Neural progenitor cell (in vitro differentiated cells): ENCODE data around the gene RCOR1. TPM values are rescaled to one million over a fixed set of nuclear protein-coding genes. Genes with fewer than 3 reads are reported as not detected.
A peak's percentile ranks its signal among the peaks of the same experiment; 100 is the strongest.

Source experiments
- DNase-seq: peaks from one replicate; pipeline ENCODE4 v3.0.0-alpha.2; 2016; ENCODE audit warnings: low spot score
- H2AFZ ChIP-seq: fragments of 200-600 bp; sonication (generic); replicated peaks from 2 replicates; pipeline ENCODE4 v1.6.1; 2016; ENCODE audit warnings: antibody characterized with exemption
- H3F3A ChIP-seq: fragments of 200-600 bp; sonication (generic); 2 replicates; pipeline ENCODE4 v1.6.1; 2016; ENCODE audit warnings: antibody characterized with exemption, low read depth
- H3K27ac ChIP-seq: fragments of 200-600 bp; sonication (generic); 2 replicates; pipeline ENCODE4 v1.5.1; 2016; ENCODE audit warnings: mild to moderate bottlenecking
- H3K27me3 ChIP-seq: fragments of 200-600 bp; sonication (generic); 2 replicates; pipeline ENCODE4 v1.6.1; 2016; ENCODE audit warnings: mild to moderate bottlenecking, moderate library complexity
- H3K36me3 ChIP-seq: fragments of 200-600 bp; sonication (generic); 2 replicates; pipeline ENCODE4 v1.5.1; 2016
- H3K4me1 ChIP-seq: fragments of 200-600 bp; sonication (generic); 2 replicates; pipeline ENCODE4 v1.6.1; 2016; ENCODE audit warnings: mixed run types
- H3K4me2 ChIP-seq: fragments of 200-600 bp; sonication (generic); 2 replicates; pipeline ENCODE4 v1.6.1; 2016
- H3K4me3 ChIP-seq: fragments of 200-600 bp; sonication (generic); 2 replicates; pipeline ENCODE4 v1.5.1; 2016
- H3K79me2 ChIP-seq: fragments of 200-600 bp; sonication (generic); 2 replicates; pipeline ENCODE4 v1.6.1; 2016; ENCODE audit warnings: low read depth
- H3K9ac ChIP-seq: fragments of 200-600 bp; sonication (generic); 2 replicates; pipeline ENCODE4 v1.6.1; 2016
- H3K9me3 ChIP-seq: fragments of 200-600 bp; sonication (generic); 2 replicates; pipeline ENCODE4 v1.5.1; 2016; ENCODE audit warnings: low read depth
- H4K20me1 ChIP-seq: fragments of 200-600 bp; sonication (generic); 2 replicates; pipeline ENCODE4 v1.6.1; 2016; ENCODE audit warnings: low read depth
- H3K27ac Mint-ChIP-seq: 3 replicates; pipeline ENCODE4 v1.8.0; 2021; ENCODE audit warnings: mixed read lengths
- H3K27me3 Mint-ChIP-seq: 2 replicates; pipeline ENCODE4 v1.8.0; 2022; ENCODE audit warnings: low read depth, mild to moderate bottlenecking, inconsistent platforms, moderate library complexity, mixed read lengths; ENCODE audit not compliant: insufficient read depth
- H3K36me3 Mint-ChIP-seq: 3 replicates; pipeline ENCODE4 v1.8.0; 2021; ENCODE audit warnings: mixed read lengths
- H3K4me1 Mint-ChIP-seq: 3 replicates; pipeline ENCODE4 v1.8.0; 2021; ENCODE audit warnings: mixed read lengths
- H3K4me3 Mint-ChIP-seq: 3 replicates; pipeline ENCODE4 v1.8.0; 2021; ENCODE audit warnings: mild to moderate bottlenecking, moderate library complexity, mixed read lengths
- H3K9me3 Mint-ChIP-seq: 3 replicates; pipeline ENCODE4 v1.8.0; 2020; ENCODE audit warnings: mixed read lengths
- CTCF ChIP-seq: fragments of 200-600 bp; sonication (generic); IDR thresholded peaks from 2 replicates; pipeline ENCODE4 v1.5.1; 2017; ENCODE audit warnings: antibody characterized with exemption, mild to moderate bottlenecking
- EZH2 ChIP-seq: fragments of 200-600 bp; sonication (generic); IDR thresholded peaks from 2 replicates; pipeline ENCODE4 v1.6.1; 2017; ENCODE audit warnings: antibody characterized with exemption, mild to moderate bottlenecking, moderate library complexity
- EZH2phosphoT487 ChIP-seq: fragments of 200-600 bp; sonication (generic); IDR thresholded peaks from 2 replicates; pipeline ENCODE4 v1.6.1; 2017; ENCODE audit warnings: antibody characterized with exemption
- total RNA-seq: library from RNA; depleted of rRNA; stranded (reverse); fragments of >200 nt; gene quantifications from 2 replicates; pipeline ENCODE4 v1.2.3, GENCODE V29; 2015; ENCODE audit warnings: low replicate concordance

RCOR1 gene
- total RNA-seq, 1 donor from 2014 or later = 33.7 TPM

DNA sequence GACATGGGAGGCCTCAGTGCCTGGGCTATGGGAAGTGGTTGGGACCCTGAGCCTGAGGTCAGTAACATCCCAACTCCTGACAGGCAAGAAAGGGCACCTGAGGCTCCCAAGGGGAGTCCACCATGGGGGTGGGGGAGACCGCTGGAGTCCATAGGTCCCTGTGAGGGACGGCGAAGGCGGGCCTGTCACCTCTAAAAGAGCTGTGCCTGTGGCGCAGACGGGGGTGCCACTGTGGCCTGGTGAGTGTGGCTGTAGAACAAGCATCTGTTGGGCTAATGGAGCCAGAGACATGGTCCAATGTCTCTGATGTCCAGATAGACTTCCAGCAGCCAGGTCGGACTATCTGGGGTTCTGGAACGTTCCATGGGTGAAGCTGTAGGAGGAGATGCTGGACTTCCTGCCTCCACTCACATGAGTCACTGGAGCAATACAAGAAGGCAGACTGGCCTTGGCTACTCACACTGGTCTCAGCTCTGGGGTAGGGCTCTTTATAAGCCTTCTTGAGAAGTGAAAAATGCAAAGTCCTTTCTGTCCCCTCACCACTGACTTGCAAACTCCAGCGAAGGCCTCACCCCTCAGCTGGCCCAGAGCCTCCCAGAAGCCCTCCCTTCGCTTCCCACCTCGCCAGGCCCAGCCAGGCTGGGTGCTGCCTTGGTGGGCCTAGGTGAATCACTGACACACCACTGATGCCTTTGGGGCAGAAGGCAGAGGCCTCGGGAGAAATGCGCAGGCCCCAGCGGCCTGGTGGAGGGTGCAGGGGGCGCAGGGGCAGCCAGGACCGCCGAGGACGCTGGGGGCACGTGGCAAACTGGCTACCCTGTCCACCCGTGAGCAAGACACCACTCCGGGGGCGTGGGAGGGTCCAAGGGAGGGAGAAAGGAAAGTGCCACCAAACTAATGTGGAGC lies 183.7 kb downstream of the RCOR1 start:
- Mint-ChIP-seq H3K27me3 (peaks cover 2% of the 10 kb centered on the region), H3K9me3 (no peaks in the 10 kb centered on the region), H3K4me1 (peaks cover 34% of the 10 kb centered on the region), H3K27ac (peak overlapping the region; percentile 21), H3K36me3 (no peaks in the 10 kb centered on the region), H3K4me3 (peak overlapping the region; percentile 88)
- no peak overlapping the region for H3K4me3 ChIP-seq
- H3K27me3 ChIP-seq = peaks cover 25% of the 10 kb centered on the region
- H3K79me2 ChIP-seq = peaks cover 29% of the 10 kb centered on the region
- peaks cover 16% of the 10 kb centered on the region for H4K20me1 ChIP-seq
- peaks cover 10% of the 10 kb centered on the region for H3K4me1 ChIP-seq
- DNase-seq = no peak
- H3K9me3 ChIP-seq = no peaks in the 10 kb centered on the region
- peak overlapping the region; percentile 74 for H2AFZ ChIP-seq
- H3K36me3 ChIP-seq = no peaks in the 10 kb centered on the region
- H3K27ac ChIP-seq = no peak overlapping the region
- TF ChIP-seq EZH2 = no peak
- no peak for TF ChIP-seq CTCF
- TF ChIP-seq EZH2phosphoT487 = no peak
- peaks cover 19% of the 10 kb centered on the region for H3F3A ChIP-seq
- H3K9ac ChIP-seq = no peak overlapping the region
- peak overlapping the region; percentile 32 for H3K4me2 ChIP-seq

DNA sequence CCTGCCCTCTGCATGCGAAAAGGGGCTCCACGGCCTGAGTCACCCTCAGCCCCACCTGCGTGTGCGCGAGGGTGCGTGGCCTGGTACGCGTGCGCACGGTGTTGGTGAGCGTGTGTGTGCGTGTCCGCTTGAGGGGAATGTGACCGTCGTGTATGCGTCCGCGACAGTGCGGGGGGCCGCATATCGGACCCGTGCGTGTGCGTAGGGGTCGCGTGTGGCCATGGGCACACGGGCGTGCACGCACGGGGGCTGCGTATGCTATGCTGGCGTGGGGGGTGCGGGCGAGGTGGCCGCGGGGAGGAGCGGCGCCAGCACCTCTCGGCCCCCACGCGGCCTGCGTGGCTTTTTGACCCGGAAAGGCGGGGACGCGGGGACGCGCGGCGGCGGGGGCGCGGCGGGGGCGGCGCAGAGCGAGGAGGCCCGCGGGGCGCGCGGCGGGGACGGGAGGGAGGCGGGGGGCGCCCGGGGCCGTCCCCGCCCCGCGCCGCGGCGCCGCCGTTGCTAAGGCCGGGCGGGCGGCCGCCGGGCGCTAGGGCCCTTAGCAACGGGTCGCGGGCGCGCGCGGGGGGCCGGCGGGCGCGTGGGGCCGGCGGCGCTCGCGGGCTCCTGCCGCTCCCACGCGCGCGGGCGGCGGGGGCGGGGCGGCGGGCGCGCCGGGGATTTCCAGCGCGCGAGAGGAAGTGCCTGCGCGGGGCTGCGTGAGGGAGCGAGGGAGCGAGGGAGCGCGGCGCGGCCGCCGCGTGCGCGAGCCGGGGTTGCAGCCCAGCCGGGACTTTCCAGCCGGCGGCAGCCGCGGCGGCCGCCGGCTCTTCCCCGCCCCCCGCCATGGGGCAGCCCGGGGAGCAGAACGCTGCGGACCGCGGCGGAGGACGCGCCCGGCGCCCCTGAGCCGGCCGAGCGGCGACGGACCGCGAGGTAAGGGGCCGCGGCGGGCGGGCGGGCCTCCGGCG lies 184.6 kb downstream of the RCOR1 start, which contains the start of gene TRAF3:
TRAF3 (plus strand) TSS at position 689 of the 950 bp plus-strand sequence. CDS start 92,753 bp downstream, outside the sequence.
- peaks cover 32% of the 10 kb centered on the region for H3K4me1 Mint-ChIP-seq
- peaks cover 2% of the 10 kb centered on the region for H3K27me3 Mint-ChIP-seq
- H3K9ac ChIP-seq = no peak within 1 kb of the TSS
- H3K36me3 Mint-ChIP-seq = no peaks in the 10 kb centered on the region
- peaks cover 10% of the 10 kb centered on the region for H3K4me1 ChIP-seq
- no peak for TF ChIP-seq CTCF
- TF ChIP-seq EZH2phosphoT487 = no peak
- TF ChIP-seq EZH2 = no peak
- H3K4me3 Mint-ChIP-seq = peak within 1 kb of the TSS; percentile 89
- peak within 1 kb of the TSS; percentile 94 for H3K4me3 ChIP-seq
- peaks cover 25% of the 10 kb centered on the region for H3K27me3 ChIP-seq
- peak within 1 kb of the TSS; percentile 89 for H2AFZ ChIP-seq
- peak within 1 kb of the TSS; percentile 21 for H3K27ac Mint-ChIP-seq
- peak; percentile 83 for DNase-seq
- H3K9me3 Mint-ChIP-seq = no peaks in the 10 kb centered on the region
- H3K4me2 ChIP-seq = peak within 1 kb of the TSS; percentile 100
- H3K9me3 ChIP-seq = no peaks in the 10 kb centered on the region
- no peak within 1 kb of the TSS for H3K27ac ChIP-seq
- peaks cover 36% of the 10 kb centered on the region for H3K79me2 ChIP-seq
- H4K20me1 ChIP-seq = peaks cover 16% of the 10 kb centered on the region
- no peaks in the 10 kb centered on the region for H3K36me3 ChIP-seq
- peaks cover 19% of the 10 kb centered on the region for H3F3A ChIP-seq

DNA sequence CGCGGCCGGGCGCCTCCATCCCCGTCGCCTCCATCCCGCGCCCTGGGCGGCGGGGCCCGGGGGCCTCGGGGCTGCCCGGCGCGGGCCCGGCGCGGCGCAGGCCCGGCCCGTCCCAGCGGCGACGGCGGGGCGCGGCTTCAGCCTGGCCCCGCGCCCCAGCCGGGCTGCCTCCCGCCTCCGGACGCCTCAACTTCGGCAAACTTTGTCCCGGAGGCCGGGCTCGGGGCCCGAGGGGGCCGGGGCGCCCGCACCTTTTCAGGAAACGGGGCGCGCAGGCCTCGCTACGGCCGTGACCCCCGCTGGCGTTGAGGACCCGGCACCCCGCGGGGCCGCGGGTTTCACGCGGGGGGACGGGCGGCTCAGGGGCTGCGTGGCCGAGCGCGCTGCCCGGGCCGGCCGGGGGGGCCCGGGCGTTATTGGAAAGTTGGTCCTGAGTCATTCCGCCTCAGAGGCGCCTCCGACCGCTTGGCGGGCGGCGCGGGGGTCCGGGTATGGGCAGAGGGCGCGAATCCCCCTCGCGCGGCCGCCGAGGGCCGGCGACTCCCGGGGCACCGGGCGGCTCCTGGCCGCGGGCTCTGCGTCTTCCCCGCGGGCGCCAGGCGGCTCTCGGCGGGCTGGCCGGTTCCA lies 185.4 kb downstream of the RCOR1 start:
- H3K36me3 ChIP-seq = no peaks in the 10 kb centered on the region
- no peak overlapping the region for H3K9ac ChIP-seq
- peaks cover 19% of the 10 kb centered on the region for H3F3A ChIP-seq
- peak overlapping the region; percentile 100 for H3K4me2 ChIP-seq
- Mint-ChIP-seq H3K4me3 (peak overlapping the region; percentile 89), H3K27ac (no peak overlapping the region), H3K27me3 (peaks cover 2% of the 10 kb centered on the region), H3K36me3 (no peaks in the 10 kb centered on the region), H3K9me3 (no peaks in the 10 kb centered on the region), H3K4me1 (peaks cover 32% of the 10 kb centered on the region)
- H4K20me1 ChIP-seq = peaks cover 16% of the 10 kb centered on the region
- H3K4me3 ChIP-seq = peak overlapping the region; percentile 94
- no peak overlapping the region for H3K27ac ChIP-seq
- H3K79me2 ChIP-seq = peaks cover 41% of the 10 kb centered on the region
- peaks cover 10% of the 10 kb centered on the region for H3K4me1 ChIP-seq
- no peak for TF ChIP-seq EZH2phosphoT487
- TF ChIP-seq CTCF = no peak
- no peak for TF ChIP-seq EZH2
- H2AFZ ChIP-seq = peak overlapping the region; percentile 89
- peak; percentile 44 for DNase-seq
- peaks cover 25% of the 10 kb centered on the region for H3K27me3 ChIP-seq
- no peaks in the 10 kb centered on the region for H3K9me3 ChIP-seq
